Embryonic facial prominence (tissue), 1 donor: Measurements from ENCODE around the gene ZNF485.
"Not testable (repeated sequence)": the region's sequence is repeated elsewhere in the genome, so short reads cannot be mapped to it uniquely, and the experiment has no call there.

Experiments used
- DNase-seq: peaks from one replicate; pipeline ENCODE4 v3.0.0-alpha.2; 2016; ENCODE audit errors: extremely low spot score

Gene ZNF485

GRCh38 chr10:43606323-43607198, at the start of gene ZNF485:
ZNF485 (plus strand) TSS chr10:43606438; CDS start chr10:43607051, 613 bp downstream.
- DNase-seq = peak; percentile 47

GRCh38 chr10:43557214-43557613, 49.0 kb upstream of the ZNF485 start:
- no peak for DNase-seq

GRCh38 chr10:43569681-43570080, 36.6 kb upstream of the ZNF485 start:
- DNase-seq = no peak

- no peak for DNase-seq
These were observed 35.3 kb upstream of the ZNF485 start for GRCh38 chr10:43570971-43571370.

- DNase-seq = no peak
These were observed 32.8 kb upstream of the ZNF485 start for GRCh38 chr10:43573250-43574000.

GRCh38 chr10:43574001-43574892, 32.0 kb upstream of the ZNF485 start, which contains the start of gene ZNF239:
ZNF239 (minus strand) TSS chr10:43574616; CDS start chr10:43558079, 16,537 bp downstream.
- DNase-seq = peak; percentile 48

- DNase-seq = no peak
These were observed 31.3 kb upstream of the ZNF485 start for GRCh38 chr10:43574906-43575305.

- no peak for DNase-seq
These were observed 30.2 kb upstream of the ZNF485 start for GRCh38 chr10:43576062-43576461.

- no peak for DNase-seq
These were observed 29.7 kb upstream of the ZNF485 start for GRCh38 chr10:43576580-43576979.

- no peak for DNase-seq
These were observed 22.2 kb upstream of the ZNF485 start for GRCh38 chr10:43584051-43584450.

GRCh38 chr10:43585046-43585445, 21.2 kb upstream of the ZNF485 start:
- DNase-seq = no peak

- no peak for DNase-seq
These were observed 20.1 kb upstream of the ZNF485 start for GRCh38 chr10:43585981-43586729.

- not testable (repeated sequence) for DNase-seq
These were observed 19.5 kb upstream of the ZNF485 start for GRCh38 chr10:43586730-43587115.

- no peak for DNase-seq
These were observed 14.8 kb upstream of the ZNF485 start for GRCh38 chr10:43591303-43591904.

GRCh38 chr10:43594944-43595589, 11.2 kb upstream of the ZNF485 start:
- DNase-seq = no peak

GRCh38 chr10:43595739-43596298, 10.4 kb upstream of the ZNF485 start:
- DNase-seq = no peak

- no peak for DNase-seq
These were observed 9.7 kb upstream of the ZNF485 start for GRCh38 chr10:43596546-43596945.

GRCh38 chr10:43598446-43598845, 7.8 kb upstream of the ZNF485 start:
- DNase-seq = no peak

- DNase-seq = no peak
These were observed 6.9 kb upstream of the ZNF485 start for GRCh38 chr10:43599333-43599732.

GRCh38 chr10:43601576-43601975, 4.7 kb upstream of the ZNF485 start:
- DNase-seq = not testable (repeated sequence)
